Stimulated activated CD4-positive, alpha-beta T cell treated with anti-CD3 and anti-CD28 coated beads, Interleukin-2, amount 100 ng/mL, for 48 hours (primary cell): Measurements from ENCODE around the gene IRGQ.
"Not testable (repeated sequence)": the region's sequence is repeated elsewhere in the genome, so short reads cannot be mapped to it uniquely, and the experiment has no call there.

Source experiments
- DNase-seq, 2 donors: peaks; one replicate each; pipeline ENCODE4 v3.0.0-alpha.2; 2020

IRGQ gene

GRCh38 chr19:43597876-43598275 lies 1.9 kb upstream of the IRGQ start:
- DNase-seq: no peak

GRCh38 chr19:43596842-43597461 lies 1.0 kb upstream of the IRGQ start:
- DNase-seq: no peak

DNA sequence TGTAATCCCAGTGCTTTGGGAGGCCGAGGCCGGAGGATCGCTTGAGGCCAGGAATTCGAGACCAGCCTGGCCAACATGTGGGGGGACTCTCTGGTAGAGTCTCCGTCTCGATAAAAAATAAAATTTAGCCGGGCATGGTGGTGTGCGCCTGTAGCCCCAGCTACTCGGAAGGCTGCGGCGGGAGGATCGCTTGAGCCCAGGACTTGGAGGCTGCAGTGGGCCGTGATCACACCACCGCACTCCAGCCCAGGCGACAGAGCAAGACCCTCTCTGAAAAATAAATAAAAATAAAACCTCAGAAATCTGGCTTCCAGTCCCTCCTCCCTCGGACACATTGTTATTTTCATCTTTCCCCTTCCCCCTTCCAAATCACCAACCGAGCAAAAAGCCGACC lies 332 bp downstream of the IRGQ start:
- DNase-seq: no peak

DNA sequence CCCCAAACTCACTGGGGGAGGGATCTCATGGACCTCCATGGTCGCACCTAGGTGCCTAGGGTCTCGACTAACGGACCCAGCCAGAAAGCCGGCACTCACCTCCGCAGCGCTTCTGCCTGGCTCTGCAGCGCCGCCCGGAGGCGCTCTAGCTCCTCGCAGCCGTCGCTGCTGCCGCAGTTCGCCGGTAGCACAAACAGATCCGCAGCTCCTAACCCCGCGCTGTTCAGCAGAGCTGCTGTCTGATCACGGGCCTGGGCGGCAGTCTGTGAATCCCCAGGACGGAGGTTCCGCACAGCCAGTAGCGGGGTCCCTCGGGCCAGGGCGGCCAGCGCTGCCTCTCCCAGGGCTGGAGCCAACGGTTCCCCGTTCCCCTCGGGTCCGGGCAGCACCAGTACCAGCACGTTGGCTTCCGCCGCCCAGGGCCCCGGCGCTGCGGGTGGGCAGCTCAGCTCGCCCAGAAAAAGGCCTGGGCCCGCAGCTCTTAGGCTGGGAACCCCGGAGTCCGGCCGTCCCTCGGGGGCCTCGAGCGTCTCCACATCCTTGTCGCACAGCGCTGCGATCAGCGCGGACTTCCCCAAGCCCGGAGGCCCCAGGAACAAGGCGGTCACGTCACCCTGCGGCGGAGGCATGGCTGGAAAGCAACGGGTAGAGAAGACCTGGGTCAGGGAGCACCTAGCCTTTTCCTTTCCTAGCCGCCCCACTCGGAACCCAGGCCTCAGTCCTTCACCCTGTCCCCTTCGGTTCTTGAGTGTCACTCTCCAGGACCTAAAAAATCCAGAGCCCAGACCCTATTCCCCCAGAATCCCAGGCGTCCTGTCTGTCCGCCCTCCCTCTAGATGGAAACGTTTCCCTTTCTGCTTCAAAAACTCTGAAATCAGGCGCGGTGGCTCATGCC lies 977 bp downstream of the IRGQ start:
- DNase-seq: peak; percentile 54 to 68

GRCh38 chr19:43594081-43594697 lies 1.7 kb downstream of the IRGQ start:
- DNase-seq: no peak

DNA sequence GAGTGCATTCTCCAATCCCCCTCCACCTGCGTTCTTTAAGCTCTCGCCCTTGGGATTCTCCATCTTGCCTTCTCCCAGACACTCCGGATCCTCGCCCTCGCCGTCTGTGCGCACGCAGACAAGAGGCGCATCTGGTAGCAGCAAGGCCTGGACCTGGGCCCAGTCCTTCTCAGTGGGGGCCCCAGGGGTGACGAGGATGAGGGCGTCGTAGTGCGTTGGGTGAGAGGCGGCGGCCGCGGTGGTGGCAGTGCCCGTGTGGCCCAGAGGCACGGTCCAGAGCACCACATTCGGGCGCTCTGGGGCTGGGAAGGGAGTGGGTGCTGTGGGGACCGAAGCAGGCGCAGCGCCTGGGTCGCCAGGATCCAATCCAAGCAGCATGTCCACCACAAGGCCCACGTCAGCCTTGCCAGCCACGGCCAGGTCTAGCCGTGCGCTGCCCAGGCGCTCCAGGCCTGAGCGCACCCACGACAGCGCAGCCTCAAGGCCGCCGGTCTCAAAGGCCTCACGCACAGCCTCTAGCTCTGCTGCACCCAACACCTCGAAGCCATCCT lies 3.1 kb downstream of the IRGQ start:
- DNase-seq: no peak

DNA sequence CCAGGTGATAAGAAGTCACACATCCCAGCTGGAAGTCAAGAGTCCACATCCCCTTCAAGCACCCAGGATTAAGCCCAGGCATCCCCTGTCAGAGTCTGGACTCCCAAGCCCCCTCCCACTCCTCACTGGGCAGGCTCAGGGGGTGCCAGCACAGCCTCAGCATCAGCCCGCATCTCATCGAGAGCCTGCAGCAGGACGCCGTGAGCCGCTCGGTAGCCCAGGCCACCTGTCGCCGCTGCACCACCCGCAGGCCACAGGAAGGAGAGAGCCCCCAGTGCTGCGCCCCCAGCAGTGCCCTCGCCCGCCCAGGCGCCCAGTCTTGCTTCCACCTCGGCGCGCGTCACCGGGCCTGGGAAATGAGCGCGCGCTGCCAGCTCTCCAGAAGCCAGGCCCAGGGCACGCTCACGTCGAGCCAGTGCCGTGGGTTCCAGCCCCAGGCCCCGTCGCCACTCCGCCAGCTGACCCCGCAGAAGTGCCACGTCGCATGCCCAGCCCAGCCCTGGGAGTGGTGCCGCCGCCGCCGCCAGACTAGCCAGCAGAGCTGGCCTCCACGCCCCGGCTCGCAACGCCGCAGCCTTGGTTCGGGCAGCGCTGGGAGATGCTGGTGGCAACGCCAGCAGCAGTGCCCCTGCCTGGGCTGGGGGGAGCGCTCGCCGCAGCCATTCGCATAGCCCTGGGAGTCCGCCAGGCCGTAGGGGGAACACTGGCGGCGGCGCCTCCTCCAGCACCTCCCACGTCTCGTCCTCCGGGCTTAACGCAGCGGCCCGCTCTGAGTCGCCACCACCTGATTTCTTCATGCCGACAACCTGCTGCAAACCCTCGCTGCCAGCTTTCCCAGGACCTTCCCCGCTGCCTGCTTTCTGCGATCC lies 3.8 kb downstream of the IRGQ start:
- DNase-seq: no peak

GRCh38 chr19:43589678-43590077 lies 6.3 kb downstream of the IRGQ start:
- DNase-seq: no peak

GRCh38 chr19:43589277-43589676 lies 6.7 kb downstream of the IRGQ start:
- DNase-seq: no peak

- DNase-seq: not testable (repeated sequence)
Measured at GRCh38 chr19:43587029-43587428, 8.9 kb downstream of the IRGQ start.

DNA sequence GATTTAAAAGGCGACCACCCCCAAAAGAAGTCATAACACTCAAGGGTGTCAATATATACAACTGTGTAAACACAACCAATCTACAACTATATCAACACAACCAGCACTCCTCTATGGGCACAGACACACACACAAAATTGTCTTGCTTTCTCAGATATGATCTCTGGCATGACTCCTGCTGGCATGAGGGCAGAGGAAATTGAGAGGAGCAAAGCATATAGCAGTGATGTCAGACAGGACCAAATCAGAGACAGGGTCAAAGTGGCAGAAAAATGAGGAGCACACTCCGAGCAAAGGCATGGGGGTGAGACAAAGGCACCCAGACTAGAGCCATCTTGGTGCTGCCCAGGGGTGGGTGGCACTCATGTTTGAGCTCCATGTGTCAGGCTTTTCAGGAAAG lies 9.6 kb downstream of the IRGQ start:
- no peak for DNase-seq

GRCh38 chr19:43584484-43584883 lies 11.4 kb downstream of the IRGQ start:
- DNase-seq: no peak

DNA sequence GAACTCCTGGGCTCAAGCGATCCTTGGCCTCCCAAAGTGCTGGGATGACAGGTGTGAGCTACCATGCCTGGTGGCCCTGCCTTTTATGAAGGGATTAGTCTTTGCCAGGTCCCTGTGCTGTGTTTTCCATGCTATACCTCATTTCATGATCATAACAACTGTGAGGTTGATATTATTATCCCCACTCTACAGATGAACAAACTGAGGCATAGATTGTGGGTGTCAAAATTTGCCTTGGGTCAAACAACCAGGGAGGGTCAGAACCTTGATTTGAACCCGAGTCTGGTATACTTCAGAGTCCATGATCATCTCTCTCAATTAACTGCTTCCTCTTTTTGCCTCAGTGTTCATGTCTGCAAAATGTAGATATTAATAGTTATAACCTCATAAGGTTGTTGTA lies 13.4 kb downstream of the IRGQ start:
- DNase-seq: no peak

DNA sequence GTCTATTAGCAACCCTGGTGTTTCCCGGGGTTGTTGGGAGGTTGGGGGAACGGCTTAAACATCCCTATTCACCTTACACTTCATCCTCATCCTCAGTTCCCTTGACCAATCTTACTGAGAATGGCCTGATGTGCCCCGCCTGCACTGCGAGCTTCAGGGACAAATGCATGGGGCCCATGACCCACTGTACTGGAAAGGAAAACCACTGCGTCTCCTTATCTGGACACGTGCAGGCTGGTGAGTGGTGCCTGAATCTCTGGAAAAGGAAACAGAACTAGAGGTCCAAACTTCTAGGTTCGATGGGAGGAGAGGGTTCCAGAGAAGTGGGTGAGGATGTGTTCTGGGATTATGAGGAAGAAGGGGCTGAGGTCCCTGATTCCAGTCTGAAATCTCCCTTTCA lies 14.5 kb downstream of the IRGQ start:
- no peak for DNase-seq

GRCh38 chr19:43578787-43579186 lies 17.1 kb downstream of the IRGQ start:
- DNase-seq: no peak

GRCh38 chr19:43575955-43576878 lies 19.7 kb downstream of the IRGQ start:
- DNase-seq: no peak

GRCh38 chr19:43575156-43575950 lies 20.6 kb downstream of the IRGQ start, which contains the start of the genes PINLYP and XRCC1:
PINLYP (plus strand) TSS chr19:43575801; CDS start chr19:43577192, 1,391 bp downstream.
XRCC1 (minus strand) TSS chr19:43575527; CDS start chr19:43575458, 69 bp downstream.
- DNase-seq: peak; percentile 91 to 94

DNA sequence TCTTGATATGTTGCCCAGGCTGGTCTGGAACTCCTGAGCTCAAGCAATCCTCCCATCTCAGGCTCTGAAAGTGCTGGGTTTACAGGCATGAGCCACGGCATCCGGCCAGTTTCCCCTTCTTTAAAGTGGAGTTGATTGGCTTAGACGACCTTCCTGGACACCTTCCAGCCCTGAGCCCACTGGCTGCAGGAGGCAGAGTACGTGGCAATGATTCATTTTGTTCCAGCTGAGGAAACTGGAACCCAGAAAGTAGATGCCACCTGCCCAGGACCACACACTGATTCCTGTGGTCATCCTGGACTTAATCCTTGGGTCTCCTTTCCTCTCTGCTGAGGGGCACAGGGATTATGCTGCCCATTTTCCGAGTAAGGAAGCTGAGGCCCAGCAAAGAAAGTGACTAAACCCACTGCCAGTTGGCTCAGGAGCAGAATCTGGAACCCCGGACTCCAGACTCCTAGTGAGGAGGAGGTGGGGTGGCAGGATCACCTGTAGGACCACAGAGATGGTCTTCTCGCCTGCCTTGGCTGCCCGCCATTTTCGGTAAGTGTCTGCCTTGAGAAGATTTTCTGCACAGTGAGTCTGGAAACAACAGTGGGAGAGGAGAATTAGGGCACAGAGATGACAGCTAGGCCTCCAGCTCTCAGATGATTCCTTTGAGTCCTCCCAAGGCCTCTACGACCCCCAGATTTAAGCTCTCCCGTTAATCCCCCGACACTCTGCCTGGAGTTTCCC lies 21.3 kb downstream of the IRGQ start:
- no peak for DNase-seq

DNA sequence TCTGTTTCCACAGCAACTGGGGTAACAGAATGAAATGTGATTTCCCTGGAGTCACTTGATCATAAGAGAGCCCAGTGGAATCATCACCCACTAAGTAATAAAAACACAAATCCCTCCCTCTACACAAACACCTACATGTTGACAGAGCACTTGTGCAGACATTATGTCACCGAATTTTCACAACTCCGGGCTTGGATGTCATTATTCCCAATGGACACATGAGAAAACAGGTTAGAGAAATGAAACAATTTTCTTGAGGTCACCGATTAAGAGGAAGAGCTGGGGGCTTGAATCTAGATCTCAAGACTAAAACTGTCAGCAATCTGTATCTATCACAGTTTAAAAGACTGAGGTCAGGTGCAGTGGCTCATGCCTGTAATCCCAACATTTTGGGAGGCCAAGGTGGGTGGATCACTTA lies 23.8 kb downstream of the IRGQ start:
- DNase-seq: no peak
